H1 (cell line): Measurements from ENCODE around the gene GTPBP1. TPM values are rescaled to one million over a fixed set of nuclear protein-coding genes. Genes with fewer than 3 reads are reported as not detected.

Experiments used
- CTCF ChIA-PET: fragments of 300-600 bp; sonication (Branson Sonifier 250); formaldehyde crosslinking; loops from one replicate; lab custom pipeline; 2021; ENCODE audit not compliant: partially characterized antibody; lab: Charles Lee
- POLR2A ChIA-PET: fragments of 300-600 bp; sonication (Branson Sonifier 250); formaldehyde crosslinking; loops from one replicate; lab custom pipeline; 2021; ENCODE audit warnings: inconsistent platforms; ENCODE audit not compliant: partially characterized antibody; lab: Charles Lee
- DNase-seq, 2 experiments: peaks; one replicate each; pipeline versions ENCODE4 v3.0.0 to v3.0.0-alpha.2; 2010 to 2022; ENCODE audit warnings: low spot score in 2 of 2, low read depth in 1 of 2, mixed read lengths in 1 of 2
- FAIRE-seq: peaks from 2 replicates; lab custom pipeline; 2011; peaks lifted over from hg19 to GRCh38; lab: Jason Lieb, UNC
- H2AFZ ChIP-seq: 2 replicates; pipeline ENCODE4 v1.8.1; 2012; ENCODE audit warnings: low read length, inconsistent platforms
- H2AK5ac ChIP-seq: 2 replicates; pipeline ENCODE4 v1.6.1; 2013; ENCODE audit warnings: low read depth, low read length
- H2BK120ac ChIP-seq: replicated peaks from 2 replicates; pipeline ENCODE3; 2013; ENCODE audit warnings: low read depth, low read length, inconsistent platforms
- H2BK12ac ChIP-seq: 2 replicates; pipeline ENCODE4 v1.6.1; 2013; ENCODE audit warnings: low read depth, low read length
- H2BK15ac ChIP-seq: 2 replicates; pipeline ENCODE4 v1.6.1; 2013; ENCODE audit warnings: low read length
- H2BK20ac ChIP-seq: 2 replicates; pipeline ENCODE4 v1.6.1; 2013; ENCODE audit warnings: low read length
- H2BK5ac ChIP-seq: 2 replicates; pipeline ENCODE4 v1.6.1; 2013; ENCODE audit warnings: low read depth, low read length
- H3K14ac ChIP-seq: 2 replicates; pipeline ENCODE4 v1.6.1; 2013; ENCODE audit warnings: inconsistent platforms; ENCODE audit not compliant: insufficient read length
- H3K18ac ChIP-seq: 2 replicates; pipeline ENCODE4 v1.6.1; 2013; ENCODE audit warnings: low read length; ENCODE audit errors: extremely low read depth
- H3K23ac ChIP-seq: 2 replicates; pipeline ENCODE4 v1.6.1; 2013; ENCODE audit warnings: inconsistent platforms; ENCODE audit not compliant: insufficient read length
- H3K23me2 ChIP-seq: 2 replicates; pipeline ENCODE4 v1.6.1; 2013; ENCODE audit warnings: low read depth, low read length
- H3K27ac ChIP-seq: 2 replicates; pipeline ENCODE4 v1.6.1; 2011; ENCODE audit warnings: low read depth, low read length, inconsistent platforms
- H3K27me3 ChIP-seq, 4 experiments: replicated peaks in 1 of 4; 1 replicate in 1 of 4; 2 replicates in 3 of 4; pipeline versions ENCODE4 v1.6.1 to v1.8.1; 2011 to 2013; ENCODE audit warnings: low read length in 3 of 4, mild to moderate bottlenecking in 3 of 4, inconsistent platforms in 2 of 4, mixed read lengths in 2 of 4, moderate library complexity in 1 of 4; ENCODE audit not compliant: control insufficient read depth in 3 of 4, insufficient read depth in 3 of 4; ENCODE audit errors: extremely low read depth in 1 of 4
- H3K36me3 ChIP-seq, 4 experiments: 2 replicates each; pipeline versions ENCODE4 v1.6.1 to v1.8.1; 2011 to 2013; ENCODE audit warnings: mild to moderate bottlenecking in 4 of 4, low read length in 3 of 4, moderate library complexity in 2 of 4, control low read depth in 1 of 4, inconsistent platforms in 1 of 4; ENCODE audit not compliant: insufficient read depth in 4 of 4, control insufficient read depth in 2 of 4
- H3K4ac ChIP-seq: replicated peaks from 2 replicates; pipeline ENCODE3; 2013; ENCODE audit warnings: low read length, low read depth, mixed read lengths, inconsistent platforms; ENCODE audit not compliant: insufficient read length
- H3K4me1 ChIP-seq, 4 experiments: replicated peaks in 1 of 4; 1 replicate in 1 of 4; 2 replicates in 3 of 4; pipeline versions ENCODE4 v1.6.1 to v1.8.1; 2011 to 2013; ENCODE audit warnings: low read length in 3 of 4, inconsistent platforms in 2 of 4, mixed read lengths in 1 of 4; ENCODE audit not compliant: insufficient read depth in 4 of 4, control insufficient read depth in 3 of 4
- H3K4me2 ChIP-seq, 2 experiments: 2 replicates each; pipeline versions ENCODE4 v1.6.1 to v1.8.1; 2011 to 2013; ENCODE audit warnings: low read depth in 2 of 2, low read length in 2 of 2, control low read depth in 1 of 2, inconsistent platforms in 1 of 2, mild to moderate bottlenecking in 1 of 2; ENCODE audit not compliant: insufficient read depth in 1 of 2
- H3K4me3 ChIP-seq, 4 experiments: fragments of 200-600, 300-600 bp in 1 of 4; sonication (generic), shearing (Covaris generic), sonication (Bioruptor Twin) in 1 of 4; 2 replicates each; pipeline versions ENCODE4 v1.5.1 to v1.8.1; 2011 to 2016; ENCODE audit warnings: low read length in 4 of 4, low read depth in 3 of 4, control low read depth in 2 of 4, inconsistent platforms in 2 of 4, mild to moderate bottlenecking in 2 of 4, mixed read lengths in 1 of 4, moderate library complexity in 1 of 4; ENCODE audit not compliant: insufficient read depth in 2 of 4; ENCODE audit errors: extremely low read depth in 1 of 4
- H3K56ac ChIP-seq: replicated peaks from 2 replicates; pipeline ENCODE3; 2013; ENCODE audit warnings: low read depth, mild to moderate bottlenecking, mixed read lengths, low read length, inconsistent platforms; ENCODE audit not compliant: insufficient read length
- H3K79me1 ChIP-seq: 2 replicates; pipeline ENCODE4 v1.6.1; 2013; ENCODE audit warnings: low read depth, low read length, control low read depth
- H3K79me2 ChIP-seq, 2 experiments: 2 replicates each; pipeline versions ENCODE4 v1.6.1 to v1.8.1; 2012 to 2013; ENCODE audit warnings: low read length in 2 of 2, mild to moderate bottlenecking in 2 of 2, inconsistent platforms in 1 of 2; ENCODE audit not compliant: insufficient read depth in 2 of 2, control insufficient read depth in 1 of 2
- H3K9ac ChIP-seq, 4 experiments: replicated peaks in 1 of 4; 1 replicate in 1 of 4; 2 replicates in 3 of 4; pipeline versions ENCODE4 v1.6.1 to v1.8.1; 2011 to 2013; ENCODE audit warnings: low read depth in 3 of 4, low read length in 3 of 4, control low read depth in 2 of 4, mild to moderate bottlenecking in 2 of 4, moderate library complexity in 2 of 4, inconsistent platforms in 1 of 4; ENCODE audit errors: extremely low read depth in 1 of 4
- H3K9me3 ChIP-seq, 2 experiments: 2 replicates each; pipeline versions ENCODE4 v1.6.1 to v1.8.1; 2012 to 2013; ENCODE audit warnings: mild to moderate bottlenecking in 2 of 2, moderate library complexity in 2 of 2, control low read depth in 1 of 2, inconsistent platforms in 1 of 2, low read depth in 1 of 2, low read length in 1 of 2, mixed read lengths in 1 of 2; ENCODE audit not compliant: insufficient read depth in 2 of 2
- H4K20me1 ChIP-seq, 2 experiments: replicated peaks in 1 of 2; 2 replicates each; pipeline versions ENCODE3 to v1.8.1; 2011 to 2013; ENCODE audit warnings: inconsistent platforms in 2 of 2, low read length in 2 of 2, mild to moderate bottlenecking in 1 of 2; ENCODE audit not compliant: insufficient read depth in 2 of 2, control insufficient read depth in 1 of 2
- H4K5ac ChIP-seq: 2 replicates; pipeline ENCODE4 v1.6.1; 2013; ENCODE audit warnings: low read length, low read depth, mixed read lengths, inconsistent platforms; ENCODE audit not compliant: insufficient read length
- H4K8ac ChIP-seq: 2 replicates; pipeline ENCODE4 v1.8.0; 2013; ENCODE audit warnings: mild to moderate bottlenecking, moderate library complexity, low read length, inconsistent platforms; ENCODE audit not compliant: insufficient read depth; ENCODE audit errors: extremely low read depth
- H4K91ac ChIP-seq: replicated peaks from 2 replicates; pipeline ENCODE3; 2013; ENCODE audit warnings: low read length, mixed read lengths, inconsistent platforms; ENCODE audit not compliant: insufficient read length
- CHD1 ChIP-seq: IDR thresholded peaks from 2 replicates; pipeline ENCODE4 v1.6.1; 2012; ENCODE audit warnings: low read depth, low read length, improper control_type of control experiment
- CTCF ChIP-seq, 3 experiments: IDR thresholded peaks; 1 replicate in 2 of 3; 2 replicates in 1 of 3; pipeline versions ENCODE4 v1.5.1 to v1.6.1; 2011; ENCODE audit warnings: low read length in 3 of 3, mild to moderate bottlenecking in 3 of 3, inconsistent platforms in 2 of 3, low read depth in 1 of 3, moderate library complexity in 1 of 3; ENCODE audit not compliant: insufficient read depth in 1 of 3; ENCODE audit errors: control extremely low read depth in 1 of 3
- JUND ChIP-seq: IDR thresholded peaks from 2 replicates; pipeline ENCODE4 v1.6.1; 2011; ENCODE audit warnings: mild to moderate bottlenecking, improper control_type of control experiment, low read length
- PHF8 ChIP-seq: fragments of 200-600 bp; sonication (generic); conservative IDR thresholded peaks from 2 replicates; pipeline ENCODE4 v1.7.1; 2012; ENCODE audit warnings: low read depth, mild to moderate bottlenecking, inconsistent platforms, low read length, moderate library complexity
- SIN3A ChIP-seq, 2 experiments: IDR thresholded peaks in 1 of 2; conservative IDR thresholded peaks in 1 of 2; 2 replicates each; pipeline ENCODE4 v1.6.1; 2011 to 2012; ENCODE audit warnings: low read length in 2 of 2, improper control_type of control experiment in 1 of 2, low read depth in 1 of 2, mild to moderate bottlenecking in 1 of 2
- SP1 ChIP-seq: IDR thresholded peaks from 2 replicates; pipeline ENCODE4 v1.6.1; 2011; ENCODE audit warnings: low read depth, low read length
- TAF7 ChIP-seq: optimal IDR thresholded peaks from 2 replicates; pipeline ENCODE3; 2011; ENCODE audit warnings: low read depth, mild to moderate bottlenecking, inconsistent platforms, low read length, moderate library complexity, borderline replicate concordance
- WGBS, 2 experiments: shearing (Covaris generic) in 1 of 2; methylation state at CpG; one replicate each; pipeline versions ENCODE4 v1.1.6 to v1.1.7; 2013 to 2015; ENCODE audit warnings: low lambda C conversion rate in 2 of 2, mixed read lengths in 2 of 2, inconsistent platforms in 1 of 2, low coverage in 1 of 2, missing lambda C conversion rate in 1 of 2; ENCODE audit not compliant: insufficient replicate concordance in 2 of 2, insufficient coverage in 1 of 2, insufficient read length in 1 of 2; ENCODE audit errors: extremely low coverage in 1 of 2, missing lambda C conversion rate in 1 of 2; 5-methylcytosine and 5-hydroxymethylcytosine counted together
- polyA plus RNA-seq, 7 experiments: library from polyadenylated mRNA; depleted of rRNA in 3 of 7; stranded (reverse) in 5 of 7; unstranded in 2 of 7; fragments of >200 nt in 5 of 7; fragments of 200-250 nt in 2 of 7; gene quantifications; 1 replicate in 5 of 7; 2 replicates in 1 of 7; 4 replicates in 1 of 7; pipeline versions ENCODE4 v1.2.1 to v1.2.3, GENCODE V29; 2011 to 2013; ENCODE audit warnings: missing spikeins in 2 of 7, mixed read lengths in 2 of 7
- total RNA-seq: library from RNA; stranded (reverse); fragmentation: NEBNext Ultra II Directional; extraction: Animal tissue kit (Norgen Biotek cat#: 25700); gene quantifications from 2 replicates; pipeline ENCODE4 v1.2.1, GENCODE V29; 2021

Gene GTPBP1
- total and polyA plus RNA-seq, 2 of the 8 experiments (the other 6 are each of a cell fraction or from before 2014, with no cell fraction given): 53.1 to 91.8 TPM

GRCh38 chr22:38700270-38700788, 5.4 kb upstream of the GTPBP1 start:
- H2BK120ac ChIP-seq: no peak overlapping the region
- H2BK15ac ChIP-seq: 0 out of 2 replicates have a peak overlapping the region, but pooled peaks have one; percentile 68
- H3K27me3 ChIP-seq: no peaks in the 10 kb centered on the region
- H2AK5ac ChIP-seq: no peak overlapping the region
- H3K9ac ChIP-seq: peak overlapping the region; percentile 90 to 94 (median 90)
- CTCF ChIA-PET: interaction anchor here (0.5 to 1.5 kb wide), 3 partner anchors 19 to 274 kb away, joined by 3 to 11 read pairs (median 3); partner anchors contain the start of gene TOMM22
- H3K27ac ChIP-seq: peak overlapping the region; percentile 97
- H4K91ac ChIP-seq: no peak overlapping the region
- H4K5ac ChIP-seq: peak overlapping the region; percentile 56
- no peak for FAIRE-seq
- no peaks in the 10 kb centered on the region for H3K9me3 ChIP-seq
- H3K4me1 ChIP-seq: peaks cover 7 to 19% (median 12%) of the 10 kb centered on the region in 4 experiments; a peak in 6 of 7 replicates
- no peak overlapping the region for H3K23ac ChIP-seq
- H3K4ac ChIP-seq: no peak overlapping the region
- H3K79me2 ChIP-seq: peaks cover 0 to 31% of the 10 kb centered on the region in 2 experiments; a peak in 2 of 4 replicates
- H2BK5ac ChIP-seq: peak overlapping the region; percentile 27; the same call in 1 of the 2 replicates
- H3K4me3 ChIP-seq: peak overlapping the region; percentile 74 to 100 (median 88)
- POLR2A ChIA-PET: interaction anchor here (0.8 to 13.1 kb wide), 4 partner anchors 8 to 17 kb away, joined by 3 to 123 read pairs (median 6); partner anchors contain the start of gene TOMM22
- no peak for DNase-seq
- H4K8ac ChIP-seq: peak overlapping the region; percentile 84; the same call in 1 of the 2 replicates
- H4K20me1 ChIP-seq: peaks cover 0 to 3% of the 10 kb centered on the region in 2 experiments
- peak overlapping the region; percentile 36; the same call in 1 of the 2 replicates for H3K18ac ChIP-seq
- H2AFZ ChIP-seq: 0 out of 2 replicates have a peak overlapping the region, but pooled peaks have one; percentile 9
- peaks cover 2% of the 10 kb centered on the region; the same call in 1 of the 2 replicates for H3K79me1 ChIP-seq
- H3K23me2 ChIP-seq: peaks cover 14% of the 10 kb centered on the region
- peak overlapping the region; percentile 81 to 96 for H3K4me2 ChIP-seq
- H2BK12ac ChIP-seq: no peak overlapping the region; the same call in 1 of the 2 replicates
- WGBS, 2 experiments: 2% methylated on average over 42 of the region's 57 CpGs; no CpG with 5 or more reads in 1 of the 2 experiments
- H3K36me3 ChIP-seq: no peaks in the 10 kb centered on the region; a peak in 2 of 8 replicates
- TF ChIP-seq TAF7: peak; percentile 26
- no peak for TF ChIP-seq CHD1
- TF ChIP-seq SIN3A (conservative IDR thresholded peaks at IDR 0.05 in 1 of 2, IDR thresholded peaks at IDR 0.05 in 1 of 2; ENCODE audit: low read depth in 1 of 2, low read length in 2 of 2): peak in 1 of 2 experiments; percentile 18; a peak in 1 of 4 replicates
- TF ChIP-seq SP1: no peak
- no peak for TF ChIP-seq JUND
- peak; percentile 44 for TF ChIP-seq PHF8
- TF ChIP-seq CTCF (IDR thresholded peaks at IDR 0.05; ENCODE audit: control extremely low read depth in 1 of 3, insufficient read depth in 1 of 3, low read depth in 1 of 3, low read length in 3 of 3): no peak
- H2BK20ac ChIP-seq: no peak overlapping the region
- H3K14ac ChIP-seq: no peak overlapping the region
- H3K56ac ChIP-seq: no peak overlapping the region
